Activated CD8-positive, alpha-beta memory T cell treated with anti-CD3 and anti-CD28 coated beads for 36 hours (primary cell): ENCODE results near the gene MAGI2. TPM values are rescaled to one million over a fixed set of nuclear protein-coding genes. Genes with fewer than 3 reads are reported as not detected.

Experiments used
- CTCF ChIA-PET: fragments of 350-600 bp; sonication (Branson Sonifier 250); formaldehyde crosslinking; loops from one replicate; lab custom pipeline; 2021; ENCODE audit warnings: antibody characterized with exemption; lab: Charles Lee
- POLR2A ChIA-PET: fragments of 350-600 bp; sonication (Branson Sonifier 250); formaldehyde crosslinking; loops from one replicate; lab custom pipeline; 2021; ENCODE audit warnings: antibody characterized with exemption; lab: Charles Lee
- total RNA-seq, 2 experiments: library from RNA; stranded (reverse); gene quantifications; one replicate each; pipeline ENCODE4 v1.2.3, GENCODE V29; 2021

The MAGI2 gene
- total RNA-seq, 2 experiments from 2014 or later, result 0.17 to 0.30 TPM

GRCh38 chr7:78901566-78901965, 551.9 kb downstream of the MAGI2 start:
- ChIA-PET CTCF (no interaction called here), POLR2A (no interaction called here)

- POLR2A ChIA-PET, result no interaction called here
These were observed 552.7 kb downstream of the MAGI2 start for GRCh38 chr7:78900806-78901205.

GRCh38 chr7:78895393-78895792, 558.1 kb downstream of the MAGI2 start:
- POLR2A ChIA-PET, result no interaction called here
- CTCF ChIA-PET, result no interaction called here

More at GRCh38 chr7:78900806-78901205, 552.7 kb downstream of the MAGI2 start:
- CTCF ChIA-PET, result no interaction called here

- POLR2A ChIA-PET, result no interaction called here
- CTCF ChIA-PET, result no interaction called here
These were observed 574.3 kb downstream of the MAGI2 start for GRCh38 chr7:78879206-78879605.

- CTCF ChIA-PET, result no interaction called here
These were observed 580.4 kb downstream of the MAGI2 start for GRCh38 chr7:78873117-78873516.

GRCh38 chr7:78864339-78864738, 589.1 kb downstream of the MAGI2 start:
- CTCF ChIA-PET, result no interaction called here
- POLR2A ChIA-PET, result no interaction called here

More at GRCh38 chr7:78873117-78873516, 580.4 kb downstream of the MAGI2 start:
- POLR2A ChIA-PET, result no interaction called here

- ChIA-PET CTCF (no interaction called here), POLR2A (no interaction called here)
These were observed 590.2 kb downstream of the MAGI2 start for GRCh38 chr7:78863281-78863680.

- POLR2A ChIA-PET, result no interaction called here
- CTCF ChIA-PET, result no interaction called here
These were observed 591.0 kb downstream of the MAGI2 start for GRCh38 chr7:78862411-78862900.

GRCh38 chr7:78852951-78853350, 600.5 kb downstream of the MAGI2 start:
- POLR2A ChIA-PET, result no interaction called here

GRCh38 chr7:78850093-78850740, 603.2 kb downstream of the MAGI2 start:
- ChIA-PET POLR2A (no interaction called here), CTCF (no interaction called here)

More at GRCh38 chr7:78852951-78853350, 600.5 kb downstream of the MAGI2 start:
- CTCF ChIA-PET, result no interaction called here

- CTCF ChIA-PET, result no interaction called here
- POLR2A ChIA-PET, result no interaction called here
These were observed 608.3 kb downstream of the MAGI2 start for GRCh38 chr7:78845155-78845554.

- ChIA-PET POLR2A (no interaction called here), CTCF (no interaction called here)
These were observed 611.4 kb downstream of the MAGI2 start for GRCh38 chr7:78842068-78842467.

- POLR2A ChIA-PET, result no interaction called here
- CTCF ChIA-PET, result no interaction called here
These were observed 617.6 kb downstream of the MAGI2 start for GRCh38 chr7:78835897-78836296.

- POLR2A ChIA-PET, result no interaction called here
- CTCF ChIA-PET, result no interaction called here
These were observed 625.1 kb downstream of the MAGI2 start for GRCh38 chr7:78828317-78828716.

- POLR2A ChIA-PET, result no interaction called here
- CTCF ChIA-PET, result no interaction called here
These were observed 649.9 kb downstream of the MAGI2 start for GRCh38 chr7:78803501-78804127.

GRCh38 chr7:78794101-78794500, 659.4 kb downstream of the MAGI2 start:
- ChIA-PET CTCF (no interaction called here), POLR2A (no interaction called here)

- ChIA-PET POLR2A (no interaction called here), CTCF (no interaction called here)
These were observed 660.8 kb downstream of the MAGI2 start for GRCh38 chr7:78792624-78793023.

GRCh38 chr7:78792006-78792405, 661.5 kb downstream of the MAGI2 start:
- POLR2A ChIA-PET, result no interaction called here
- CTCF ChIA-PET, result no interaction called here

- ChIA-PET POLR2A (no interaction called here), CTCF (no interaction called here)
These were observed 665.0 kb downstream of the MAGI2 start for GRCh38 chr7:78788464-78788863.

- POLR2A ChIA-PET, result no interaction called here
These were observed 665.6 kb downstream of the MAGI2 start for GRCh38 chr7:78787854-78788253.

GRCh38 chr7:78786055-78786454, 667.4 kb downstream of the MAGI2 start:
- ChIA-PET POLR2A (no interaction called here), CTCF (no interaction called here)

More at GRCh38 chr7:78787854-78788253, 665.6 kb downstream of the MAGI2 start:
- CTCF ChIA-PET, result no interaction called here
